LNCAP (cell line): ENCODE results near the gene SEMA6A.

Source experiments
- TF ChIP-seq, protein P1 (sequence below): fragments of 450-650 bp; IDR thresholded peaks from 2 replicates; pipeline ENCODE4 v1.5.1; 2017; ENCODE audit warnings: mild to moderate bottlenecking

The SEMA6A gene

GRCh38 chr5:116524051-116524904 lies 50.3 kb downstream of the SEMA6A start:
- TF ChIP-seq, protein P1, sequence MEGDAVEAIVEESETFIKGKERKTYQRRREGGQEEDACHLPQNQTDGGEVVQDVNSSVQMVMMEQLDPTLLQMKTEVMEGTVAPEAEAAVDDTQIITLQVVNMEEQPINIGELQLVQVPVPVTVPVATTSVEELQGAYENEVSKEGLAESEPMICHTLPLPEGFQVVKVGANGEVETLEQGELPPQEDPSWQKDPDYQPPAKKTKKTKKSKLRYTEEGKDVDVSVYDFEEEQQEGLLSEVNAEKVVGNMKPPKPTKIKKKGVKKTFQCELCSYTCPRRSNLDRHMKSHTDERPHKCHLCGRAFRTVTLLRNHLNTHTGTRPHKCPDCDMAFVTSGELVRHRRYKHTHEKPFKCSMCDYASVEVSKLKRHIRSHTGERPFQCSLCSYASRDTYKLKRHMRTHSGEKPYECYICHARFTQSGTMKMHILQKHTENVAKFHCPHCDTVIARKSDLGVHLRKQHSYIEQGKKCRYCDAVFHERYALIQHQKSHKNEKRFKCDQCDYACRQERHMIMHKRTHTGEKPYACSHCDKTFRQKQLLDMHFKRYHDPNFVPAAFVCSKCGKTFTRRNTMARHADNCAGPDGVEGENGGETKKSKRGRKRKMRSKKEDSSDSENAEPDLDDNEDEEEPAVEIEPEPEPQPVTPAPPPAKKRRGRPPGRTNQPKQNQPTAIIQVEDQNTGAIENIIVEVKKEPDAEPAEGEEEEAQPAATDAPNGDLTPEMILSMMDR = no peak

GRCh38 chr5:116522356-116523136 lies 52.1 kb downstream of the SEMA6A start:
- TF ChIP-seq, protein P1 = no peak

DNA sequence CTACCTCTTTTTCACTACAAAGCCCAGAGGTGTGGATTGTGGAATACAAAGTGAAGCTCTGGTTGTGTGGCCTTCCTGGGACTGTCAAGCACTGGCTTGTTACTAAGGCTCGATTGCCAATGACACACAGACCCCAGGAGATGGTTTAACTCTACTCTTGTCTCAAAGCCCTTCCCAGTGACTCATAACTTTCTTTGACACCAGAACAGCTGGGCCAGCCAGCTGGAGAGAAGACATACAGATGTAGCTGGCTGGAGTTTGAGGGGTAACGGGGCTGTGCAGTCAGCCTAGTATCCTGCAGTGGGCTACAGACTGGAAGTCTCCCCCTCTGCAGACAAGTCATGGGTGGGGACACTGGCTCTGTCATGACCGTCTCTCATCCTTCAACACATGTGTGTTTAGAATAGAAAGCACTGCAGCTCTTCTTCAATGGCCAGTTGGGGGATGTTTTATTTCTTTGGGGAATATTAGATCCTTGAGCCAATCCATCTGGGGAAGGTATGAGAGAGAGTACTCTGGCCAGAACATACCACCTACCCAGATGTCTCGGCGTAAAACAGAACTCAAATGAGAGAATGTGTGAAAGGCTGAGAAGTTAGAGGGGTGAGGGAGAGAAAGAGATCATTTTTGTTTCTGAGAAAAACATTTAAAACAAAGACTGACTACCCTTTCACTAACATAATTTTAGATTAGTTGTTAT lies 53.3 kb downstream of the SEMA6A start:
- TF ChIP-seq, protein P1 = no peak

DNA sequence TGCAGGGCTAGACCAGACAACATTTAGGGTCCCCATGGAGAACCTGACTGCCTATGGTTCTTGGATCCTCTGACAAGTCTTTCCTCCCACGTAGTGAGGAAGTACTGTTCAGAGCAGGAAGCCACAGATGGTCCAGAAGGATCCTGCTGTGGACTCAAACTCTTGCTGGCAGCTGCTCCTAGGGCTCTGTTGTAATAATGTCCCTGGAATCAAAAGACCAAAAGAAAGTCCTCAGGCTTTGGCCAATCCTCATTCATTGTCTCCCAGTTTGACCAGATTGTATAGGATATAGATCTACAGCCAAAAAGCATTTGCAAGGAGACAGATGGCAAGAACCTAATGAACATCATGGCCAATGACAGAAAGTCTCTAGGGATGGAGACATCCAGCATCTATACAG lies 53.9 kb downstream of the SEMA6A start:
- TF ChIP-seq, protein P1 = no peak

GRCh38 chr5:116518423-116518822 lies 56.2 kb downstream of the SEMA6A start:
- TF ChIP-seq, protein P1 = no peak

DNA sequence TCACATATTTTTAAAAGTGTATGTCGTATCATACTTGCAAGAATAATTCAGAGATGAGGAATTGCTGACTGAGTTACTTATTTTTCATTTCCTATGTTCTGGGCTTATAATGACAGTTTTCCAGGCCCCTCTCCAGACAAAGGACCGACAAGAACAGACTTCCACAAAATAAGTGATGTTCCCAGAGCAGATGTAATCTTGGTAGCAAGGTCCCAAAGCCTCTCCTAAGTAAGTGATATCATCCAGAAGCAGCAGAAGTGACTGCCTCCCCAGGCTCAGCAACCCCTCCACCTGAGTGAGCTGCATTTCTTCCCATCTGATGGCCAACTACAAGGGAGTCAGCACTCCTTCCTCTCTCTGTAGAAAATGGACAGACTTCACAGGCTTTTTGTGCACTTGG lies 57.1 kb downstream of the SEMA6A start:
- TF ChIP-seq, protein P1 = no peak

GRCh38 chr5:116516021-116516420 lies 58.6 kb downstream of the SEMA6A start:
- TF ChIP-seq, protein P1 = no peak
